Stimulated activated CD8-positive, alpha-beta memory T cell treated with anti-CD3 and anti-CD28 coated beads, Interleukin-4, amount 100 ng/mL, for 4 hours (primary cell): ENCODE data around the gene TTLL5.
A peak's percentile ranks its signal among the peaks of the same experiment; 100 is the strongest.

Experiments used
- DNase-seq, 2 donors: peaks; one replicate each; pipeline ENCODE4 v3.0.0-alpha.2; 2020; ENCODE audit warnings: low read depth in 2 of 2, low spot score in 1 of 2

The TTLL5 gene

DNA sequence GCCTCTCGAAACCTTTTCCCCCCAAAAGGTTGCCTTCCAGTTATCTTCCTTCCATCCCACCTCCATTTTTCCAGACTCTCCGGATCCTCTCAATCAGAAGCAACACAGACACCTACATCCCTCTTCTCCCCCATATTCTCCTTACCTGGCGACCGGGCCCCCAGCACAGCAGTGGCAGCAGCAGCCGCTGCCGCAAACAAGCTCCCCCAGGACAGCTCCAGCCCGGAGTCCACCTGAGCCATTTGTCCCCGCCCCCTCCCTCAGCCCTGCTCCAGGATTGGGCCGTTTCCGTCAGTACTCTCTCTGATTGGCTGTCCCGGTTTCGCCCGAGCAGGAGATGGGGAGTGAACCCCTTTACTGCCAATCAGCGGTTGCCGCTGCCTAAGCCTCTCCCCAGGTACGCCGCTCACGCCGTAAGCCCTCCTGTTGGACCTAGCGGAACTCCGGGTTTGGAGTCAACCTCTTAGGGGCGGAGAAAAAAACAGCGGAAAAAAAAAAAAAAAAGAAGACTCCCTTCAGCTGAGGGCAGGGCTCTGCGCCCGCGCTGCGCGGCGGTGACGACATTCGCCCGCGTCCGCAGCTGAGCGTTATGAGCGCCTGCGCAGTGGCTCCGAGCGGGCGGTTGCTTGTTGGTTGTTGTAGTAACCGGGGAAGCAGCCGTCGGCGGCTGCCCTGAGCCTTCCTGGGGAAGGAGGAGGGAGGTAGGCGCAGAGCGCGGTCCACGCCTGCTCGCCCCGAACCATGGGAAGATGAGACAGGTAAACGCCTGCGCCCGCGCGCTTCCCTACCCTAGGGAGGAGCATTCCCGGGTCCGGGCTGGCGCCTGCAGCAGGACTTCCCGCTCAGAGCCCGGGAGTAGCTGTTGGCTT is at the start of gene TTLL5, which contains the start of gene ERG28:
TSS of gene TTLL5 (plus strand) at position 617 of the 869 bp plus-strand sequence. CDS start 1,904 bp downstream, outside the sequence.
TSS of gene ERG28 (minus strand) at position 247 of the 869 bp plus-strand sequence. CDS start 3,374 bp downstream, outside the sequence.
- peak; percentile 90 for DNase-seq

- DNase-seq = no peak
These were observed 48.9 kb upstream of the TTLL5 start for GRCh38 chr14:75612157-75612556.

GRCh38 chr14:75614179-75614578 is 46.9 kb upstream of the TTLL5 start:
- no peak for DNase-seq

DNA sequence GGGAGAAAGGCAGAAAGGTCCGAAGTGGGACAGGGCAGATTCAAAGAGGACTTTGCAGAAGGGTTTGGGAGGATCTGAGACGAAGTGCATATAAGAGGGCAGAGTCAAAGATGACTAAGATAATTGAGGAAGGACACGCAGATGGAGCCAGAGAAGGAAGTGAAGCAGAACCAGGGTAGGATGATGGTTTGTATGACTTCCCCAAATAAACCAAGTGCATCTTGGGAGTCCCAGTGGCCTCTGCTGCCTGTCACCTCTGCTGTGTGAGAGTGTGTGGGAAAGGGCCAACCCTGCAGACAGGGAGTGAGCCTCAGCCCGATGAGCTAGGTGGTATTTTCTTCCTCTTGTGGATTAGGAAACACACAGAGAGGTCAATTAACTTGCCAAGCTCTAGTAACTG is 45.8 kb upstream of the TTLL5 start:
- DNase-seq = no peak

GRCh38 chr14:75619548-75619947 is 41.5 kb upstream of the TTLL5 start:
- no peak for DNase-seq

GRCh38 chr14:75625034-75625433 is 36.0 kb upstream of the TTLL5 start:
- no peak for DNase-seq

GRCh38 chr14:75626396-75626795 is 34.6 kb upstream of the TTLL5 start:
- no peak for DNase-seq

GRCh38 chr14:75626863-75627262 is 34.2 kb upstream of the TTLL5 start:
- no peak for DNase-seq

GRCh38 chr14:75627406-75627805 is 33.6 kb upstream of the TTLL5 start:
- no peak for DNase-seq

DNA sequence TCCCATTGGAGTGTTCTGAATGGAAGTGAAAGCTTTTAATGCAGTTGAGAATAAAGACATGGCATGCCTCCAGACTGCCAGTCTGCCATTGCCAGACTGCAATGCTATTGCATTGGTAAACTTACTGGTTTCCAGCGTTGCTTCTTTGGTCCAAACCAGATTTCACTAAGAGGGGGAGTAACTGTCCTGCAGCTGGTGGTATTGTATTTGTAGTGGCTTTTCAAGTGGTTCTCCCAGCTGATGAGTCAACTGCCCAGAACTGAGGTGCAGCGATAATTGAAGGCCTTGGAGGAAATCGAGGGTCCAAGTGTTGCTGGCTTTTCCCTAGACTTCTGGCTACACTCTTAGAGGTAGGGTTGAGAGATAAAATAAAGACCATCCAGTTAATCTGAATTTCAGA is 32.2 kb upstream of the TTLL5 start:
- DNase-seq = no peak

- DNase-seq = no peak
These were observed 30.2 kb upstream of the TTLL5 start for GRCh38 chr14:75630695-75631452.

DNA sequence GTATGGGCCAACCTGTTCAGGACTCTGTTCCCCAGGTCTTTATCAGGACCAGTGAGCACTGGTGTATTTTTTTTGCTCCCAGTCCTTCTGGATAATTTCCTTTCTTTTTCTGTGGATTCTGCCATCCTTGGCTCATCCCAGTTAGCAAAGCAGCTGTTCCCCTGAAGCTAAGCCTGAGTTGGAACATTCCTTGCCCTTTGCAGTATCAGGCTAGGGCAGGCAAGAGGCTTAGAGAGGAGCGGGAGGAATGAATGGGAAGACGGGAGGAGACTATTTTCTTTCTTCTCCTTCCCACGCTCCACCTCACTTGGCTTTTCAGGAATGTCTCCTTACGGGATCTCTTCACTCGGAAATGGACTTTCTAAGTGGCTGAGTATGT is 29.6 kb upstream of the TTLL5 start:
- no peak for DNase-seq

GRCh38 chr14:75634848-75635247 is 26.2 kb upstream of the TTLL5 start:
- no peak for DNase-seq

GRCh38 chr14:75636100-75636692 is 24.9 kb upstream of the TTLL5 start:
- no peak for DNase-seq

GRCh38 chr14:75640876-75641275 is 20.2 kb upstream of the TTLL5 start:
- DNase-seq = no peak

- DNase-seq = no peak
These were observed 17.1 kb upstream of the TTLL5 start for GRCh38 chr14:75643985-75644384.

DNA sequence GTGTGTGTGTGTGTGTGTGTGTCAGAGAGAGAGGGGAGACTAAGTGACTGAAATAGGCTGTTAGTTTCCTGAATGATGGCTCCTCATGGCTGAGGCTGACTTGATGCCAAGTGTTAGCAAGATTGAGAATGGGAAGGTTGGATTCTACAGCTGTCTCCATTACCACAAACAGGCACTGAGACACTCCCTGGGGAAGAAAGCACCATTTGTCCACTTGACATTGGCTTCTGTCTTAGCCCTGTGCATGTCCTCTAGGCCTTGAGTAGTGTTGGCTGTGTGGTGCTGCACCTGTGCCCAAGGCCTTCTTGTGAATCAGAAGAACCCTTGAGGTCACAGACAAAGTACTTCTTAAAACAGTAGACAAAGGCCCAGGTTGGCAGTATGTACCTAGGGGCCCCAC is 16.0 kb upstream of the TTLL5 start:
- no peak for DNase-seq

- DNase-seq = no peak
These were observed 14.3 kb upstream of the TTLL5 start for GRCh38 chr14:75646762-75647161.

DNA sequence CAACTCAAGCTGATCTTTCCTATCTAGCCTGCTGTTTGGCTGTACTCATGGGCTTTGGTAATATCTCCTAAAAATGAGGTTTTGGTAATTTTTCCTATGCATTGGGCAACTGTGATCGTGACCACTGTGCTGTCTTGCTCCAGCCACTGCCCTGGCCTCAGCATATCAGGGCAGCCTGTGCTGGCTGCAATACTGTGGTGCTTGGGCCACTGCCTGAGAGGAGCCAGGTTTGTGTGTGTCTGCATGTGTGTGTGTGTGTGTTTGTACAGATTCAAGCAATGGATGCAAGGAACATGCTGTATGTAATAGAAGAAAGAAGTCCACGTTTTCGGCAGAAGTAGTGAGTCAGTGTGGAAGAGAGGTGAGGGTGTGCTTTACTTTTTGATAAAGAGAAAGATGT is 13.4 kb upstream of the TTLL5 start:
- no peak for DNase-seq

GRCh38 chr14:75648066-75648838 is 12.8 kb upstream of the TTLL5 start:
- DNase-seq = no peak

GRCh38 chr14:75649337-75649736 is 11.7 kb upstream of the TTLL5 start:
- no peak for DNase-seq
